ENCODE results near the gene C2CD3. TPM values are rescaled to one million over a fixed set of nuclear protein-coding genes. Genes with fewer than 3 reads are reported as not detected.
"Not testable (repeated sequence)": the region's sequence is repeated elsewhere in the genome, so short reads cannot be mapped to it uniquely, and the experiment has no call there.

C2CD3 gene
- total RNA-seq, 1 donor from 2014 or later, result 13.8 TPM

DNA sequence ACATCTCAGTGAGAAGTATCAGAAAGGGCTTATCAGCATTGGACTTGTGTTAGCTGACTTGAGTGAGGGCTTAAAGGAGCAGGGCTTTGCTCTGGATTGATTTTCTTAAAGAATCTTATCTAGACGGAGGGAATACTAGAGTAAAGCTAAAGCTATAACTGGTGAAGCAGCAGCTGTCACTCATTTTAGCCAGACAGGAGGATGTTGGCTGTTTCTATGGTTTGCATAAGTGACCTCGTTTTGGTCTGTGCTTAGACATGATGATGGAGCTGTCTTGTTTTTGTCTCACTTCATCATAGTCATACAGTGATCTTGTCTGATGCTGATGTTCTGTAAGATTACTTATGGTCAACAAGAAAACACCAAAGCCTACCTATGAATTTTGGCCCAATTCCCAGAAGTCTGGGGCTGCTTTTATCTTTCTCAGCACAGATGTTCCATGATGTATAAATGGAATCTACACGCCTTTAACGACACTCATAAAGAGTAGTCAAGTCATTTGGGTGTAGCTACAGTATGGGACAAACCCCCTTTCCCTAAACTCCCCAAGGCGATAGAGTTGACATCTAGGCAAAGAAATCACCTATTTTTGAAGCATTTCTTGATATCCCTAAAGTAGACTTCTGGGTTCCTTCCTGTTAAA is 84.4 kb downstream of the C2CD3 start:
- DNase-seq, result no peak
- H3K4me1 ChIP-seq, result no peaks in the 10 kb centered on the region
- H3K9me3 ChIP-seq (replicated peaks), result no peaks in the 10 kb centered on the region
- H3K4me3 ChIP-seq, result no peak overlapping the region
- H3K36me3 ChIP-seq, result peaks cover 87% of the 10 kb centered on the region
- intact Hi-C loops (cut with micrococcal nuclease), result no loop called here
- TF ChIP-seq, protein P1, sequence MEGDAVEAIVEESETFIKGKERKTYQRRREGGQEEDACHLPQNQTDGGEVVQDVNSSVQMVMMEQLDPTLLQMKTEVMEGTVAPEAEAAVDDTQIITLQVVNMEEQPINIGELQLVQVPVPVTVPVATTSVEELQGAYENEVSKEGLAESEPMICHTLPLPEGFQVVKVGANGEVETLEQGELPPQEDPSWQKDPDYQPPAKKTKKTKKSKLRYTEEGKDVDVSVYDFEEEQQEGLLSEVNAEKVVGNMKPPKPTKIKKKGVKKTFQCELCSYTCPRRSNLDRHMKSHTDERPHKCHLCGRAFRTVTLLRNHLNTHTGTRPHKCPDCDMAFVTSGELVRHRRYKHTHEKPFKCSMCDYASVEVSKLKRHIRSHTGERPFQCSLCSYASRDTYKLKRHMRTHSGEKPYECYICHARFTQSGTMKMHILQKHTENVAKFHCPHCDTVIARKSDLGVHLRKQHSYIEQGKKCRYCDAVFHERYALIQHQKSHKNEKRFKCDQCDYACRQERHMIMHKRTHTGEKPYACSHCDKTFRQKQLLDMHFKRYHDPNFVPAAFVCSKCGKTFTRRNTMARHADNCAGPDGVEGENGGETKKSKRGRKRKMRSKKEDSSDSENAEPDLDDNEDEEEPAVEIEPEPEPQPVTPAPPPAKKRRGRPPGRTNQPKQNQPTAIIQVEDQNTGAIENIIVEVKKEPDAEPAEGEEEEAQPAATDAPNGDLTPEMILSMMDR (IDR thresholded peaks at IDR 0.05; ENCODE audit: borderline replicate concordance), result no peak
- H3K27me3 ChIP-seq (ENCODE audit: low read depth), result no peaks in the 10 kb centered on the region
- no peak overlapping the region for H3K27ac ChIP-seq (replicated peaks)

DNA sequence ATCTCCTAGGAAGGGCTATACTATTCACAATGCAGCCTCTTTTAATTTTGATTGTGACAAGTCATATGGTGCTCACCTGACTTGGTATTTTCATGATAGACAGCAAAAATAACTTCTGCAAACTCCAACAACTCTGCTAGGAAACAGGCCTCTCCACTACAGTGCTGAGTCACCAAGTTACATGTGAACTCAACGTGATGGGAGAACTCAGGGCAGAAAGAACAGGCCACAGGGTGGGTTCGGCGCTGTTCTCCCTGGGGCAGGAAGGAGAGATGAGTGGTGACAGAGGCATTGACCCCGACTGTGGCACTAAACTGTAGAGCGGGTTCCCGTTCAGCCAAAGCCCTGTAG is 85.3 kb downstream of the C2CD3 start:
- no peaks in the 10 kb centered on the region for H3K9me3 ChIP-seq (replicated peaks)
- H3K4me3 ChIP-seq, result no peak overlapping the region
- DNase-seq, result no peak
- intact Hi-C loops (cut with micrococcal nuclease), result no loop called here
- no peak overlapping the region for H3K27ac ChIP-seq (replicated peaks)
- H3K27me3 ChIP-seq (ENCODE audit: low read depth), result no peaks in the 10 kb centered on the region
- H3K4me1 ChIP-seq, result no peaks in the 10 kb centered on the region
- TF ChIP-seq, protein P1 (IDR thresholded peaks at IDR 0.05; ENCODE audit: borderline replicate concordance), result no peak
- peaks cover 86% of the 10 kb centered on the region for H3K36me3 ChIP-seq

DNA sequence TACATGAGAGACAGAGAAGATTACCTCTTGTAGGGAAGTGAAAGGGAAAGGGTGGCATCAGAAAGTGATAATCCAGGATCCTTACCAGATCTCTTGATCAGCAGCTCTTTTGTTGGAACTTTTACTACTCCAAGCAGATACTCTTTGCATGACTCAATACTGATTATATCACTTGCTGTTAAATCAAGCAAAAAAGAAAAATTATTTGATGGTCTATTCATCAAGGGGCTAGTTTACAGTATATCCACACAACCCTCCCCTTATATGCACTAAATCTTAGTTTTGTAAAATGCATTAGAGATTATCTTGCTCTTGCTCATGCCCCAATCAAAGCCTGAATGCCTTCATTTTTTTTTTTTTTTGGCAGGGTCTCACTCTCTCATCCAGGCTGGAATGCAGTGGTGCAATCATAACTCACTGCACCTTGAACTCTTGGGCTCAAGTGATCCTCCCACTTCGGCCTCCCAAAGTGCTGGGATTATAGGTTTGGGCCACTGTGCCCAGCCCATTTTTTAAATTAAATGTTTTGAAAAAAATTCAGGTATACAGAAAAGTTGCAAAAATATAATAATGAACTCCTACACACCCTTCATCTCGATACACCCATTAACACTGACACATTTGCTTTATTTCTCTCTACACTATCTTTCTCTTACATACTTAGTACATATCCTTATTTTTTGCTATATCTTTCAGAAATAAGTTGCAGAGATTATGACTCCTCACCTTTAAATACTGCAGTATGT is 85.8 kb downstream of the C2CD3 start:
- Histone ChIP-seq H3K27me3 (ENCODE audit: low read depth) (no peaks in the 10 kb centered on the region), H3K9me3 (replicated peaks) (no peaks in the 10 kb centered on the region), H3K4me1 (no peaks in the 10 kb centered on the region), H3K4me3 (no peak overlapping the region), H3K27ac (replicated peaks) (no peak overlapping the region), H3K36me3 (peaks cover 80% of the 10 kb centered on the region)
- TF ChIP-seq, protein P1 (IDR thresholded peaks at IDR 0.05; ENCODE audit: borderline replicate concordance), result no peak
- DNase-seq, result no peak
- intact Hi-C loops (cut with micrococcal nuclease), result no loop called here

DNA sequence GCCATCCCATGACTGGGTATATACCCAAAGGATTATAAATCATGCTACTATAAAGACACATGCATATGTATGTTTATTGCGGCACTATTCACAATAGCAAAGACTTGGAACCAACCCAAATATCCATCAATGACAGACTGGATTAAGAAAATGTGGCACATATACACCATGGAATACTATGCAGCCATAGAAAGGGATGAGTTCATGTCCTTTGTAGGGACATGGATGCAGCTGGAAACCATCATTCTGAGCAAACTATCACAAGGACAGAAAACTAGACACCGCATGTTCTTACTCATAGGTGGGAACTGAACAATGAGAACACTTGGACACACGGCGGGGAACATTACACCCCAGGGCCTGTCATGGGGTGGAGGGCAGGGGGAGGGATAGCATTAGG is 86.9 kb downstream of the C2CD3 start:
- H3K9me3 ChIP-seq (replicated peaks); DNase-seq; H3K27ac ChIP-seq (replicated peaks); H3K4me3 ChIP-seq; H3K27me3 ChIP-seq (ENCODE audit: low read depth); intact Hi-C loops (cut with micrococcal nuclease); H3K4me1 ChIP-seq: not testable (repeated sequence)
- peaks cover 72% of the 10 kb centered on the region for H3K36me3 ChIP-seq

DNA sequence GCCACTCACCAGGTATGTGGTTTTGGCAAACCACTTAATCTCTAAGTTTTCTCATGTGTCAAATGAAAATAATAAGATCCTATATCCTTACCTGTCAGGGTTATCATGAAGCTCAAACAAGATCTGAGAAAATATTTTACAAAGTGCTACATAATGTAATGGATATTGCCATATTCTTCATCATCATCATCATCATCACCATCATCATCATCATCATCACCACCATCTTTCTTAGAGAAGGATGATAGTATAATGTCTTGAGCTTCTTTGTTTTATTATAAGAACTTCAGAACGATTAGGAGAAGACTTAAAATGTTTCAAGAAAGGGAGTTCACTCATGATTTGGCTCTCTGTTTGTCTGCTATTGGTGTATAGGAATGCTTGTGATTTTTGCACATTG is 89.4 kb downstream of the C2CD3 start:
- peaks cover 67% of the 10 kb centered on the region for H3K36me3 ChIP-seq
- no peaks in the 10 kb centered on the region for H3K27me3 ChIP-seq (ENCODE audit: low read depth)
- TF ChIP-seq, protein P1 (IDR thresholded peaks at IDR 0.05; ENCODE audit: borderline replicate concordance), result no peak
- no peaks in the 10 kb centered on the region for H3K4me1 ChIP-seq
- H3K27ac ChIP-seq (replicated peaks), result no peak overlapping the region
- intact Hi-C loops (cut with micrococcal nuclease), result no loop called here
- no peaks in the 10 kb centered on the region for H3K9me3 ChIP-seq (replicated peaks)
- no peak overlapping the region for H3K4me3 ChIP-seq
- no peak for DNase-seq

DNA sequence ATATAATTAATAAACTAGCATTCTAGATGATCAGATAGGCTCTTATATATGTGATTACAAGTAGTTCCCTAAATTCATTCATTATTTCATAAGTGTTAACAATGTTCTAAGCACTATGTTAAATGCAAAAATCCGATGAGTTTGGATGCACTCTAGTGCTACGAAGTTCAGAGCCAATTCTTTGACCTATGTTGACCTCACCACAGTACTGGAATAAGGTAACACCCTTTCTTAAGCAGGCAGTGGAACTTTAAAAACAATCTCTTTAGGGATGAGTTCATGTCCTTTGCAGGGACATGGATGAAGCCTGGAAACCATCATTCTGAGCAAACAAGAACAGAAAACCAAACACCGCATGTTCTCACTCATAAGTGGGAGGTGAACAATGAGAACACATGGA is 93.6 kb downstream of the C2CD3 start:
- DNase-seq, result no peak
- Histone ChIP-seq H3K27me3 (ENCODE audit: low read depth) (no peaks in the 10 kb centered on the region), H3K4me3 (no peak overlapping the region), H3K9me3 (replicated peaks) (no peaks in the 10 kb centered on the region), H3K36me3 (peaks cover 58% of the 10 kb centered on the region), H3K4me1 (peaks cover 3% of the 10 kb centered on the region), H3K27ac (replicated peaks) (no peak overlapping the region)
- intact Hi-C loops (cut with micrococcal nuclease), result loop anchor here (10.0 kb wide), 1 partner anchor 112 kb away; no protein-coding TSS in a partner anchor
- TF ChIP-seq, protein P1 (IDR thresholded peaks at IDR 0.05; ENCODE audit: borderline replicate concordance), result no peak
